OCI-LY7 (cell line): ENCODE results near the gene MAD2L2. TPM values are rescaled to one million over a fixed set of nuclear protein-coding genes. Genes with fewer than 3 reads are reported as not detected.

Source experiments
- BruUV-seq: library from RNA; stranded (reverse); fragments of 400-500 nt; replicated peaks from 2 replicates; lab custom pipeline; 2021; lab: Mats Ljungman, UMichigan
- CTCF ChIA-PET: fragments of 300-600 bp; sonication (Branson Sonifier 250); formaldehyde crosslinking; loops from one replicate; lab custom pipeline; 2022; ENCODE audit warnings: antibody characterized with exemption; ENCODE audit not compliant: unreplicated experiment; lab: Charles Lee
- POLR2A ChIA-PET: fragments of 300-600 bp; sonication (Branson Sonifier 250); formaldehyde crosslinking; loops from one replicate; lab custom pipeline; 2022; ENCODE audit warnings: antibody characterized with exemption; lab: Charles Lee
- DNase-seq: peaks from one replicate; pipeline ENCODE4 v3.0.0-alpha.2; 2015; ENCODE audit warnings: low spot score
- H2AFZ ChIP-seq: fragments of 200-600 bp; sonication (generic), shearing (Covaris generic); 2 replicates; pipeline ENCODE4 v1.6.1; 2014; ENCODE audit warnings: mild to moderate bottlenecking, antibody characterized with exemption, low read length, moderate library complexity
- H3K27ac ChIP-seq: fragments of 200-600 bp; sonication (generic); 2 replicates; pipeline ENCODE4 v1.5.1; 2014; ENCODE audit warnings: mixed run types, low read depth, mild to moderate bottlenecking, moderate library complexity, low read length, inconsistent platforms; ENCODE audit not compliant: poor library complexity, severe bottlenecking
- H3K36me3 ChIP-seq: fragments of 200-600 bp; sonication (generic); 2 replicates; pipeline ENCODE4 v1.6.1; 2014; ENCODE audit warnings: mild to moderate bottlenecking, antibody characterized with exemption, low read length, moderate library complexity, mixed read lengths; ENCODE audit not compliant: insufficient read depth
- H3K4me1 ChIP-seq: fragments of 200-600 bp; sonication (generic); 2 replicates; pipeline ENCODE4 v1.5.1; 2014; ENCODE audit warnings: mild to moderate bottlenecking, low read length; ENCODE audit not compliant: insufficient read depth, poor library complexity, severe bottlenecking
- H3K4me2 ChIP-seq: fragments of 200-600 bp; sonication (generic); 2 replicates; pipeline ENCODE4 v1.6.1; 2014; ENCODE audit warnings: mild to moderate bottlenecking, low read length
- H3K4me3 ChIP-seq: fragments of 200-600 bp; sonication (generic); 2 replicates; pipeline ENCODE4 v1.5.1; 2014; ENCODE audit warnings: mild to moderate bottlenecking, low read depth, low read length; ENCODE audit not compliant: poor library complexity, severe bottlenecking
- H3K79me2 ChIP-seq: fragments of 200-600 bp; sonication (generic); 2 replicates; pipeline ENCODE4 v1.6.1; 2016; ENCODE audit warnings: low read depth, mild to moderate bottlenecking, low read length, moderate library complexity, mixed read lengths; ENCODE audit not compliant: insufficient read depth
- H3K9me2 ChIP-seq: fragments of 200-600 bp; sonication (generic); 2 replicates; pipeline ENCODE4 v1.6.1; 2016; ENCODE audit warnings: mild to moderate bottlenecking, low read length, mixed read lengths; ENCODE audit not compliant: insufficient read depth
- H3K9me3 ChIP-seq: fragments of 200-600 bp; sonication (generic); 2 replicates; pipeline ENCODE4 v1.6.1; 2014; ENCODE audit warnings: mild to moderate bottlenecking, mixed run types, low read length, mixed read lengths
- H4K20me1 ChIP-seq: fragments of 200-600 bp; sonication (generic); 2 replicates; pipeline ENCODE4 v1.6.1; 2014; ENCODE audit warnings: mild to moderate bottlenecking, antibody characterized with exemption, low read length, moderate library complexity, mixed read lengths; ENCODE audit not compliant: insufficient read depth
- CTCF ChIP-seq: fragments of 200-600 bp; sonication (generic); conservative IDR thresholded peaks from 2 replicates; pipeline ENCODE4 v1.5.1; 2014; ENCODE audit warnings: mild to moderate bottlenecking, antibody characterized with exemption, low read length, moderate library complexity, mixed read lengths
- EZH2phosphoT487 ChIP-seq: fragments of 200-600 bp; sonication (generic); IDR thresholded peaks from 2 replicates; pipeline ENCODE4 v1.6.1; 2018; ENCODE audit warnings: low read depth, borderline replicate concordance, mild to moderate bottlenecking, mixed run types, antibody characterized with exemption, low read length, moderate library complexity, mixed read lengths
- intact Hi-C: fragments of 100-400 bp; cut with micrococcal nuclease; formaldehyde crosslinking; loops from one replicate; pipeline ENCODE4 v1.10.0; 2022; ENCODE audit not compliant: unreplicated experiment
- total RNA-seq, 2 experiments: library from RNA; depleted of rRNA in 1 of 2; stranded (reverse); fragments of >200 nt in 1 of 2; shearing (Covaris generic) in 1 of 2; gene quantifications; 2 replicates each; pipeline ENCODE4 v1.2.3, GENCODE V29; 2014 to 2022

MAD2L2 gene
- total RNA-seq, 2 experiments from 2014 or later = 89.7 to 144 TPM

GRCh38 chr1:11707621-11708276 is 26.8 kb upstream of the MAD2L2 start:
- TF ChIP-seq CTCF (0 out of 2 replicates have a peak, but pooled peaks have one; percentile 6), EZH2phosphoT487 (no peak)
- Histone ChIP-seq H4K20me1 (no peaks in the 10 kb centered on the region), H3K79me2 (no peaks in the 10 kb centered on the region), H3K4me3 (no peak overlapping the region), H3K9me3 (no peaks in the 10 kb centered on the region), H3K27ac (no peak overlapping the region), H3K36me3 (no peaks in the 10 kb centered on the region), H3K4me1 (no peaks in the 10 kb centered on the region), H3K9me2 (no peaks in the 10 kb centered on the region), H2AFZ (no peak overlapping the region), H3K4me2 (no peak overlapping the region)
- no peak for DNase-seq
- no TSS peak for BruUV-seq
- intact Hi-C loops = no loop called here
- ChIA-PET CTCF (no interaction called here), POLR2A (interaction anchor here (1.0 kb wide), 1 partner anchor 22 kb away, joined by 3 read pairs; no protein-coding TSS in a partner anchor)

- no peaks in the 10 kb centered on the region for H4K20me1 ChIP-seq
- intact Hi-C loops = no loop called here
- TF ChIP-seq EZH2phosphoT487 = no peak
- no peak for TF ChIP-seq CTCF
- no peaks in the 10 kb centered on the region for H3K9me3 ChIP-seq
- BruUV-seq = no TSS peak
- POLR2A ChIA-PET = no interaction called here
- H3K36me3 ChIP-seq = no peaks in the 10 kb centered on the region
- CTCF ChIA-PET = no interaction called here
- H3K4me1 ChIP-seq = no peaks in the 10 kb centered on the region
- no peak overlapping the region for H3K27ac ChIP-seq
- H3K4me3 ChIP-seq = no peak overlapping the region
- no peak for DNase-seq
- no peak overlapping the region for H3K4me2 ChIP-seq
- no peaks in the 10 kb centered on the region for H3K79me2 ChIP-seq
- H2AFZ ChIP-seq = no peak overlapping the region
- H3K9me2 ChIP-seq = no peaks in the 10 kb centered on the region
These were observed 25.3 kb upstream of the MAD2L2 start for GRCh38 chr1:11706292-11706691.

DNA sequence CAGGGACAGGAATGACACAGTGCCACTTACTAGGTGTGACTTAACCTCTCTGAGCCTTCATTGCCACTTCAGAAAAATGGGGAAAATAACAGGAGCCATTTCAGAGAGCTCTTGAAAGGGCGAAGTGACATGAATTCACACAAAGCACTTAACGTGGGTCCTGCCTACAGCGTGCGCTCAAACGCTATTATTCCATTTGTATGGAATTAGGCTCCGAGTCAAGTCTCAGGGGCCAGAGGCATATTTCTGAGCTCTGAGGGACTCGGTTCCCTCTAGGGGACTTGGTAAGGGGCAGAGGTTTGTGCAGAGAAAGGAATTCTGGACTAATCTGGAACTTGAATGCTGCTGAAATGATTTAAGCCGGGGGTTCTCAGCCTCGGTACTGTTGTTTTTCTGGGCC is 24.6 kb upstream of the MAD2L2 start:
- BruUV-seq = no TSS peak
- POLR2A ChIA-PET = no interaction called here
- Histone ChIP-seq H3K36me3 (no peaks in the 10 kb centered on the region), H3K9me2 (no peaks in the 10 kb centered on the region), H3K79me2 (no peaks in the 10 kb centered on the region), H4K20me1 (no peaks in the 10 kb centered on the region), H2AFZ (no peak overlapping the region), H3K4me1 (no peaks in the 10 kb centered on the region), H3K4me2 (no peak overlapping the region), H3K9me3 (no peaks in the 10 kb centered on the region), H3K4me3 (no peak overlapping the region), H3K27ac (no peak overlapping the region)
- CTCF ChIA-PET = no interaction called here
- no peak for DNase-seq
- TF ChIP-seq CTCF (no peak), EZH2phosphoT487 (no peak)
- intact Hi-C loops = no loop called here
